Choroid plexus epithelial cell (primary cell): ENCODE measurements around the gene GCNT2.
"Not testable (repeated sequence)": the region's sequence is repeated elsewhere in the genome, so short reads cannot be mapped to it uniquely, and the experiment has no call there.

Source experiments
- DNase-seq: peaks from one replicate; pipeline ENCODE4 v3.0.0-alpha.2; 2010; ENCODE audit warnings: low read depth
- H3K4me3 ChIP-seq: 2 replicates; pipeline ENCODE4 v1.5.1; 2011; ENCODE audit warnings: low read depth, mild to moderate bottlenecking, control low read depth, low read length, moderate library complexity
- TF ChIP-seq, protein P1 (sequence below): conservative IDR thresholded peaks from 2 replicates; pipeline ENCODE4 v1.5.1; 2011; ENCODE audit warnings: low read depth, mild to moderate bottlenecking, control low read depth, inconsistent platforms, low read length, moderate library complexity

GCNT2 gene

DNA sequence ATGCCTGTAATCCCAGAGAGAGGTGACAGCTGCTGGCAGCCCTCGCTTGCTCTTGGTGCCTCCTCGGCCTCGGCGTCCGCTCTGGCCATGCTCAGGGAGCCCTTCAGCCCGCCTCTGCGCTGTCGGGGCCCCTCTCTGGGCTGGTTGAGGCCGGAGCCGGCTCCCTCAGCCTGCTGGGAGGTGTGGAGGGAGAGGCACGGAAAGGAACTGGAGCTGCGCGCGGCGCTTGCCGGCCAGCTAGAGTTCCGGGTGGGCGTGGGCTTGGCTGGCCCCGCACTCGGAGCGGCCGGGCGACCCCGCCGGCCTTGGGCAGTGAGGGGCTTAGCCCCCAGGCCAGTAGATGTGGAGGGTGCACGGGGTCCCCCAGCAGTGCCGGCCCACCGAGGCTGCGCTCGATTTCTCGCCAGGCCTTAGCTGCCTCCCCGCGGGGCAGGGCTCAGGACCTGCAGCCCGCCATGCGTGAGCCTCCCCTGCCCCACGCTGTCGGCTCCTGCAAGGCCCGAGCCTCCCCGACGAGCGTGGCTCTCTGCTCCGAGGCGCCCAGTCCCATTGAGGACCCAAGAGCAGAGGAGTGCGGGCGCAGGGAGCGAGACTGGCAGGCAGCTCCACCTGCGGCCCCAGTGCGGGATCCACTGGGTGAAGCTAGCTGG lies 138.7 kb downstream of the GCNT2 start:
- TF ChIP-seq, protein P1, sequence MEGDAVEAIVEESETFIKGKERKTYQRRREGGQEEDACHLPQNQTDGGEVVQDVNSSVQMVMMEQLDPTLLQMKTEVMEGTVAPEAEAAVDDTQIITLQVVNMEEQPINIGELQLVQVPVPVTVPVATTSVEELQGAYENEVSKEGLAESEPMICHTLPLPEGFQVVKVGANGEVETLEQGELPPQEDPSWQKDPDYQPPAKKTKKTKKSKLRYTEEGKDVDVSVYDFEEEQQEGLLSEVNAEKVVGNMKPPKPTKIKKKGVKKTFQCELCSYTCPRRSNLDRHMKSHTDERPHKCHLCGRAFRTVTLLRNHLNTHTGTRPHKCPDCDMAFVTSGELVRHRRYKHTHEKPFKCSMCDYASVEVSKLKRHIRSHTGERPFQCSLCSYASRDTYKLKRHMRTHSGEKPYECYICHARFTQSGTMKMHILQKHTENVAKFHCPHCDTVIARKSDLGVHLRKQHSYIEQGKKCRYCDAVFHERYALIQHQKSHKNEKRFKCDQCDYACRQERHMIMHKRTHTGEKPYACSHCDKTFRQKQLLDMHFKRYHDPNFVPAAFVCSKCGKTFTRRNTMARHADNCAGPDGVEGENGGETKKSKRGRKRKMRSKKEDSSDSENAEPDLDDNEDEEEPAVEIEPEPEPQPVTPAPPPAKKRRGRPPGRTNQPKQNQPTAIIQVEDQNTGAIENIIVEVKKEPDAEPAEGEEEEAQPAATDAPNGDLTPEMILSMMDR = no peak
- peak overlapping the region; percentile 50 for H3K4me3 ChIP-seq
- DNase-seq = peak; percentile 14

DNA sequence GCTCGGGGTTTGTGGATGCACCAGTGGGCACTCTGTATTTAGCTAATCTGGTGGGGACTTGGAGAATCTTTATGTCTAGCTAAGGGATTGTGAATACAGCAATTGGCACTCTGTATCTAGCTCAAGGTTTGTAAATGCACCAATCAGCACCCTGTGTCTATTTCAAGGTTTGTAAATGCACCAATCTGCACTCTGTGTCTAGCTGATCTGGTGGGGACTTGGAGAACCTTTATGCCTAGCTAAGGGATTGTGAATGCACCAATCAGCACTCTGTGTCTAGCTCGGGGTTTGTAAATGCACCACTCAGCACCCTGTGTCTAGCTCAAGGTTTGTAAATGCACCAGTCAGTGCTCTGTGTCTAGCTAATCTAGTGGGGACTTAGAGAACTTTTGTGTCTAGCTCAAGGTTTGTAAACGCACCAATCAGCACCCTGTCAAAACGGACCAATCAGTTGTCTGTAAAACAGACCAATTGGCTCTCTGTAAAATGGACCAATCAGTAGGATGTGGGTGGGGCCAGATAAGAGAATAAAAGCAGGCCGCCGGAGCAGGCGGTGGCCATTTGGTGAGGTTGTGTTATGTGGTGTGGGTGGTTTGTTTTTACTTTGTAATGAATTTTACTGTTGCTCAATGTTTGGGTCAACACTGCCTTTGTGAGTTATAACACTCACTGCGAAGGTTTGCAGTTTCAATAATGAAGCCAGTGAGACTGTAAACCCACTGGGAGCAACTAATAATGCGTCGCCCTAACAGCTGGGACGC lies 139.5 kb downstream of the GCNT2 start:
- not testable (repeated sequence) for H3K4me3 ChIP-seq, DNase-seq

GRCh38 chr6:10662207-10662606 lies 141.1 kb downstream of the GCNT2 start:
- H3K4me3 ChIP-seq = no peak overlapping the region
- TF ChIP-seq, protein P1 = no peak
- DNase-seq = no peak

- DNase-seq = no peak
- TF ChIP-seq, protein P1 = no peak
- no peak overlapping the region for H3K4me3 ChIP-seq
Measured at GRCh38 chr6:10662742-10663141, 141.6 kb downstream of the GCNT2 start.

DNA sequence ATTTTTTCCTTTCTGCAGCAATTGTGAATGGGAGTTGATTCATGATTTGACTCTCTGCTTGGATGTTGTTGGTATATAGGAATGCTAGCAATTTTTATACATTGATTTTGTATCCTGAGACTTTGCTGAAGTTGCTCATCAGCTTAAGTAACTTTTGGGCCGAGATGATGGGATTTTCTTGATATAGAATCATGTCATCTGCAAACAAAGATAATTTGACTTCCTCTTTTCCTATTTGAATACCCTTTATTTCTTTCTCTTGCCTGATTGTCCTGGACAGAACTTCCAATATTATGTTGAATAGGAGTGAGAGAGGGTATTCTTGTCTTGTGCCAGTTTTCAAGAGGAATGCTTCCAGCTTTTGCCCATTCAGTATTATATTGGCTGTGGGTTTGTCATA lies 144.4 kb downstream of the GCNT2 start:
- not testable (repeated sequence) for DNase-seq, H3K4me3 ChIP-seq

- no peak overlapping the region for H3K4me3 ChIP-seq
- DNase-seq = no peak
- TF ChIP-seq, protein P1 = no peak
Measured at GRCh38 chr6:10668126-10668917, 147.2 kb downstream of the GCNT2 start.

DNA sequence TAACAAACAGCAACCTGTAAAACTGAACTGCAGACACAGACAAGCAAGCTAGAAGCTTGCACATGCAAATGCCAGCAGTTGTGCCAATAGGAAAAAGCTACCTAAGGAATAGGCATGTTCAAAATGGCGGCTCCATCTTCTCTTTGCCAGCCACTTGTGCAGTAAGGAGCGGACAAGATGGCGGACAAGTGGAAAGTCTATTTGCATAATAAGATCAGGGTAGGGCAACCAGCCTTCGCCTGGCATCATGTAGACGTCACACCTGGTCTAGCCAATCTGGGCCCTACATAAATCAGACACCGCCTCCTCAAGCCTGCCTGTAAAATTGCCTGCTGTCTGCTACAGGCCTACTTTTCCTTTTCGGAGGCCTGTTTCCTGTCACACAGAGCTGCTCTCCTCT lies 155.3 kb downstream of the GCNT2 start:
- no peak for DNase-seq
- H3K4me3 ChIP-seq = no peak overlapping the region
- TF ChIP-seq, protein P1 = no peak
